K562 treated with DMSO at 1 percent for 4 hours (cell line): Measurements from ENCODE around the gene HTR2C. TPM values are rescaled to one million over a fixed set of nuclear protein-coding genes. Genes with fewer than 3 reads are reported as not detected.

Experiments used
- total RNA-seq: library from RNA; unstranded; fragments of 300-600 nt; gene quantifications from 2 replicates; pipeline ENCODE4 v1.2.3, GENCODE V29; 2022; ENCODE audit not compliant: insufficient read depth

The HTR2C gene
- total RNA-seq: 0.12 and 0.25 TPM in 2 replicates

DNA sequence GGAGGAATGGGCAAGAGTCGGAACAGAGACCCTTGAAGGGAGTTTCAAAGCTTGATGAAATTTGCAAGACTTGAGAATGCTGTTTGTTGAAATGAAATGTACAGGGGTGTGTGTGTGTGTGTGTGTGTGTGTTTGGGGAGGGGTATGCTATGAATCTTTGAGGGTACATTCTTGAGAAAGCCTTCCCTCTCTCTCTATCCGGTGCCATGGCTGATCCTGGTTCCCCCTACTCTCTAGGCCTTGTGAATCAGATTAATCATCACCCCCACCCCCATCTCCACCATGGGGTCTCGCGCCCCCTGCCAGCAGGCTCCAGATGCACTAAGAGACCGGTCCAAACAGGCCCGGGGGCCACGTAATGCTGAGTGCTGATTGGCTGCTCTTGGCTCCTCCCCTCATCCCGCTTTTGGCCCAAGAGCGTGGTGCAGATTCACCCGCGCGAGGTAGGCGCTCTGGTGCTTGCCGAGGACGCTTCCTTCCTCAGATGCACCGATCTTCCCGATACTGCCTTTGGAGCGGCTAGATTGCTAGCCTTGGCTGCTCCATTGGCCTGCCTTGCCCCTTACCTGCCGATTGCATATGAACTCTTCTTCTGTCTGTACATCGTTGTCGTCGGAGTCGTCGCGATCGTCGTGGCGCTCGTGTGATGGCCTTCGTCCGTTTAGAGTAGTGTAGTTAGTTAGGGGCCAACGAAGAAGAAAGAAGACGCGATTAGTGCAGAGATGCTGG is at the start of gene HTR2C:
HTR2C (plus strand) TSS at position 441 of the 729 bp plus-strand sequence. CDS start 142,851 bp downstream, outside the sequence.

